NCI-H2196 treated with DMSO at 0.1 percent for 48 hours (cell line): ENCODE results near the gene PRCD.
A peak's percentile ranks its signal among the peaks of the same experiment; 100 is the strongest.

Experiments used
- DNase-seq: peaks from one replicate; lab custom pipeline; 2025; ENCODE audit not compliant: unreplicated experiment; lab: John Stamatoyannopoulos, UW

PRCD gene

DNA sequence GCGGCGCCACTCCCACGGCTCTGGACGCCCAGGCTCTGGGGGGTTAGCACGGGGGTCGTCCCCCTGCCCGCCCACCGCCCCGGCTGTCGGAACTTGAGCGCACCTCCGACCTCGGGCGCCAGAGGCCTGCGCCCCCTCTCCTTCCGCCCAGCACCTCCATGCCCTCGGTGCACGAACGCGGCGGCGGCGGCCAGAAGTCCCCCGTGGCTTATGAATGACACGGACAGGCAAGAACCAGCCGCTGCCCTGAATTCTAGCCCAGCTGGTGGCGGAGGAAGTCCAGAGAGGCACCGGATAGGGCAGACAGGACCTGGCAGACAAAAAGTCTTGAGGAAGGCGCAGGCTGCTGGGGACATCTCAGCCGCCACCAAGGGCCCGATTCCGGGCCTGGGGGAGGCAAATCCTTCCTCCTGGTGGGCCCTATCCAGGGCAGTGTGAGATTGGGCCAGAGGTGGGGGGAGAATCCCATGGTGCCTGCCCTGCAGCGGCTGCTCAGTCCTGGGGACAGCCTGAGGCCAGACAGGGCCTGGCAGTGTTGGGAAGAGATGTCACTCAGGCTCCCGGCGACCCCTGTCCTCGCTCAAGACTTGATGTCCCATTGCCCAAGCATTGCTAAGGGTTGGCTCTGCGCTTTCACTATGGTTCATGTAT lies 1.4 kb upstream of the PRCD start:
- no peak for DNase-seq

DNA sequence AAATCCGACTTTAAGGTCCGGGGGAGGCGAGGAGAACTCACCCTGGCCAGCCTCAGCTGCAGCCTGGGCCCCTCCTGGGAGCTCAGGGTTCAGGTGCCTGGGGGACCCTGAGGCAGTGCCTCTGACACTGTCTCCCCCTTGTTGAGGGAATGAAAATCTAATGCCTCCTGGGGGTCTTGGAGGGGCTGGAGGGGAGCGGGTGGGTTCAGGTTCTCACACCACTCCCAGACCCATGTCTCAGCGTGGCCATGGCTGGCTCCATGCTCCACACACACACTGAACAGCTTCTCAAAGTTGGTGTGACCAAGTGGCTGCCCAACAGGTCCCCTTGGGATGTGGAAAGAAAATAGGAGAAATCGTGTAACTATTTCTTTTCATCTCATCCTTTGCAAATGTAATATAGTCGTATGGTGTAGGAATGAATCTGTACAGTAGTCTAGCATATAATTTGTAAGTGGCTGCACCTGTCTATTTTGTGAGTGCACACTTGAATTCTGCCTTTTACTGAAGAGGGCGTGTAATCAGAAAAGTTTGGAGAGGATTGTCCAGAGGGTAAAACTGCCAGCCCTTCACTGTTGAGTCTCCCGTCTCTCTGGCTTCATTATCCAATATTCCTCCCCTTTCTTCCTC lies 788 bp upstream of the PRCD start:
- no peak for DNase-seq

DNA sequence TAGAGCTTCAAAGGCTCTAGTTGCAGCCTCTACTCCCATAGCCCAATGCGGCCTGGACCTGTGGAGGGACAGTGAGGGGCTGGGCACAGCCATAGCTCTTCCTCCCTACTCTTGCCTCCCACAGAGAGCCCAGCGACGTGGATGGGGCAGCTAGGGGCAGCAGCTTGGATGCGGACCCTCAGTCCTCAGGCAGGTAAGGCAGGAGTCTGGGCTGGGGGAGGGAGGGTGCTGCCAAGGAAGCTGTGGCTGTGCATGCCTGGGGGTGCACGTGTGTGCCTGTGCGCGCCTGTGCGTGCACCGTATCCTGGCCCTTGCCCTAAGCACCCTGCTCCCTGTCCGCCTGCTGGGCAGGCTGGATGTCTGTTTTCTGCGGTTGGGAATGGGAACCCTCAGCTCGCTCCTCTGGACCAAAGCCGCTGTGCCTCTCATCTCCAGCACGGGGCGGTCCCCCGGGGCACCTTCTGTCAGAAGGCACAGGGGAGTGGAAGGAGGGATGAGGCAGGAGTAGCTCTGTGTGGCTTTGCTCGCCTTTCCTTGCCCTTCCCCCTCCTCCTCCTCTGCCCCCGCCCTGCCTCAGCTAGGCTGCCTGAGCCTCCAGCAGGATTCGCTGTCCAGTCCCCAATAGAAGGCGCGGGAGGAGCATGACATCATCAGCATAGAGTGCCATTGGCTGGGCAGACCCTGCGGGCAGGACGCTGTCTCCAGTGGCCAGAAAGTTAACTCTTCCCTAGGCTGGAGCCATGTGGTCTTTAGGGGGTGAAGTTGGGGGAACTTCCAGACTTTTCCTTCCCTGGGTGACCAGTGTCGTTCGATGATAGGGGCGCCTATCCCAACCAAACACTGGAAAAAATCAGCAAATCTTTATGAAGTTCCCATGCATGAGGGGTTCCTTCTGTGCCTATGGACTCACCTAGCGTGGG lies 797 bp downstream of the PRCD start:
- peak; percentile 99 for DNase-seq

DNA sequence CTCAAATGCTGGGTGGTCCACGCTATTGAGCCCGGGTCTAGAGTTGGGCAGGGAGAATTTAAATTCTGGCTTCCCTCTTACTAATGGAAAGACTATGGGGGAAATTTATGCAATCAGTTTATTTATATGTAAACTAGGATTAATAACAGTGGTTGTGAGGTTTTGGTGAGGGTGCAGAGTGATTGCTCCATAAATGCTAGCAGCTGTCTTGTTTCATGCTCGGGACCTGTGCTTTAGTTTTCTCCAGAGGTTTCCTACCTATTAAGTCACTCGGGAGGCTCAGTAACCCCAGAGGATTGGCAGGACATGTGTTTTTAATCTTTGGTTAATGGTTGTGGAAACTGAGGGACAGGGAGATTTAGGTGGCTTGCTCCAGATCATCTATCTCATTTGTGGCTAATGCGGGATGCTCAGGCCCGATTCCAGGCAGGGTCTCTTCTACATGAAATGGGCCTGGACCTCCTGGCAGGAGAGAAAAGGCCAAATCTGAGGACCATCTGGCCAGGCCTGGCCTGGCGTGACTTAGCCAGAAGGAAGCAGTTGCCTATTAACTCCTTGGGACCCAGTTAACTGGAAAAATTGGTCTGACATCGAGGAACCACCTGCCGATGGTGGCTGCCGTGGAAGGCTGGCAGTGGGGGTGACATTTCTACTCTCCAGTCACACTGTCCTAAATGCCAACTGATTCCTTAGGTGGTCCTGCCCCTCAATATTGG lies 2.1 kb downstream of the PRCD start:
- DNase-seq: no peak

DNA sequence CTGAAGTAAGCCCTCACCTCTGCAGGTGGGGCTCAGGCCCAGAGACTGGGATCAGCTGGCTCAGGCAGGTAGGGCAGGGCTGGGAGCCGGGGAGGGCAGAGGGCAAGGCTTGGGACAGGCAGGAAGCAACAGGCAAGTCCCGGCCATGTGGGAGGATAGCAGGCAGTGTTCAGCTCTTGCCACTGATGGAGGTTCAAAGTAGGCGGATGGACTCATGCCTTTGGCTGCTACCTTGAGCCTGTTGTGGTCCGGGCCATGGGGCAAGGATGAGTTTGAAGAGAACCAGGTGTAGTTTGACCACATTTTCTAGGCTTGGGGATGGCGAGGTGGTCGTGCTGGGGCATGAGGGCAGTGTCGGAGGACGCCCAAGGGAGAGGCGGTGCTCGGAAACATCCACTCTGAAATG lies 2.7 kb downstream of the PRCD start:
- no peak for DNase-seq

DNA sequence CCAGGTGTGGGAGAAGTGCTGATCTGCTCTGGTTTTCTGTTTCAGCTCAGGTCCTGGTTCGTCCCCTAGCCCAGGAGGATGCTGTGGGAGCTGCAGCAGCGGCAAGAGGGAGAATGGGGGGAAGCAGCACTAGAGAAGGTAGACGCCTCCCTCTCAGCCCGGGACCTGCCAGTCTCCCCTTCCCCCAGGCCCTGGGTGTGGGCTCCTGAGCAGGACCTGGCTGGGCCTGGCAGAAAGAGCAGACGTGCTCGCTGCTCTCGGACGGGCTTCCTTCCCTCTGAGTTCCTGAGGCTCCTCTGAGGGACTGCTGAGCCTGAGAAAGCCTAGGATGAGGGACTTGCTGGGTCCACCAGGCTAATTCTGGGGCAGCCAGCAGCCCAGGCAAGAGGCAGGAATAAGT lies 3.1 kb downstream of the PRCD start:
- no peak for DNase-seq

DNA sequence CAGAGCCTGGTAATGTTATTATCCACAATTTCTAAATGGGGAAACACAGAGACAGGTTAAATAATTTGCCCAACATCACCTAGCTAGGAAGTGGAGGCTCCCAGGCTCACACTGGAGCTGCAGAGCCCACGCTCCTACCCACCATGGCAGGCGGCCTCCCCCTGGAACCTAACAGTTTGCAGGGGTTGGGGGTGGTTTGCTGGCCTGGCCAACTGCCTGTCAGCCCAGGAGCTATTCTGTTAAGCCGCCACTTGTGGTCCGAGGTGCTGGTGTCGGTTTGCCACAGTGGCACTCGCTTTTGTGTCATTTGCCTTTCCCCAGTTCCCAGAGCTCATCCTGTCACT lies 3.6 kb downstream of the PRCD start:
- DNase-seq: no peak

DNA sequence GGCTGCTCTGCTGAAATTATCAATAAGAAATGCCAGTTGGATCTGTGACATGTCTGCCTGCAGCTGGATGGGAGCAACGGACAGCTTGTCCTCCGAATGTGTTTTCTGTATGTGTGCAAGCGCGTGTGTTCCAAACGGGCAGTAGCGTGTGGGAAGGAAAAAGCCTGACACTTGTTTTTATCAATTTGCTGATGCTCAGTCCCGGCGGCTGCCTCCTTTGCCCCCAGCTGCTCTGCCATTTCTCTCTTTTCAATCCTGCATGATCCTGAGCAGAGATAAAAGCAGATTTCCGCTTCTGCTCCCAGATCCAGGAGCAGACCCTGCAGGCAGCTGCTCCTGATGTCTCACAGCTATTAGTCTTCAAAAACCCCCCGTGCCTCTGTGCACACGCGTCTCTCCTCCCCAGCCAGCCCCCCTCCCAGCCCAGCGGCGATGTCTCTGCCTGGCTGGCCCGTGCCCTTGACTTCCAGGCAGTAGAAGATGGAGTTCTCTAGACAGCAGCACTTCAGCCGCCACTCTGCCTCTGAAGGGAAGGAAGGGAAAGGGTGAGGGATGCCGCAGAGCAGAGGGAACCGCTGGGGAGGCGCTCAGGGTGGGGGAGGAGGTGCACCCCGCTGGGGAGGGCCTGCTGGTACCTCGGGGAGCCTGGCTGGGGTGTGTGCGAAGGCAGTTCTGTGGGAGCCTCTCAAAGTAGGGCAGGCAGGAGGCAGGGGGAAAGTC lies 4.1 kb downstream of the PRCD start:
- no peak for DNase-seq

DNA sequence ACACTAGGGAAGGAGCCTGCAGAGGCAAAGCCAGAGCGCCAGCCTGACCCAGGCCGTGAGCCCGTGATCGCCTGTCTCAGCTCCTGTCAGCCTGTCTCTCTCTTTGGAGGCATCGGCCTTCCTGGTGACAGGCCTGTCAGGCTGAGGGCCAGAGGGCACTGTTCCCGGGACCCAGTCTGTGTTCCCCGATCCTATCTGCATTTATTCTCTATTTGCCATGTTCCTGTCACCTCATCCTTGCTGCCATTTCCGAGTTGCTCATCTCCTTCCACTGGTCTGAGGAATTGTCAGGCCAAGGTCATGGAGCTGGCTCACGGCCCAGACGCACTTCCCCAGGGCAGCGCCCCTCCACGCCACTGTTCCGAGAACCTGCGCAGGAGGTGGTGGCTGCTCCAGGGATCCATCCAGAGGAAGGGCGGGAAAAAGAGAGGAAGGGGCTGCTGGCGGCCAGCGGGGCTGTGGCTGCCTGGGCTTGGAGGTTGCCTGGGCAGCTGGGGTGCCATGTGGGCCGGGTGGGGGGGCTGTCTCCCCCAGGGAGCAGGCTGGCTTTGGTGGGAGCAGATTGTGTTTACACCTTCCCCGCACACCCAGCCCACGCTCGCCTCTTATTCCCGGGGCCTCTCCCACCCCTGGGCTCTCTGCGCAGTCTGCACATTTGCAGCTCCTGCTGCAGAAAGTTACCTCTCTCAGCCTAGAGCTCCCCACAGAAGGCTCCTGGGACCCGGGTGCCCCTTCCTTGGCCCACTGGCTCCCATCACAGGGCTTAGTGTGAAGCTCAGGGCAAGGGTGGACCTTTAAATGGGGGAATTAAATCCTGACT lies 4.9 kb downstream of the PRCD start:
- no peak for DNase-seq

DNA sequence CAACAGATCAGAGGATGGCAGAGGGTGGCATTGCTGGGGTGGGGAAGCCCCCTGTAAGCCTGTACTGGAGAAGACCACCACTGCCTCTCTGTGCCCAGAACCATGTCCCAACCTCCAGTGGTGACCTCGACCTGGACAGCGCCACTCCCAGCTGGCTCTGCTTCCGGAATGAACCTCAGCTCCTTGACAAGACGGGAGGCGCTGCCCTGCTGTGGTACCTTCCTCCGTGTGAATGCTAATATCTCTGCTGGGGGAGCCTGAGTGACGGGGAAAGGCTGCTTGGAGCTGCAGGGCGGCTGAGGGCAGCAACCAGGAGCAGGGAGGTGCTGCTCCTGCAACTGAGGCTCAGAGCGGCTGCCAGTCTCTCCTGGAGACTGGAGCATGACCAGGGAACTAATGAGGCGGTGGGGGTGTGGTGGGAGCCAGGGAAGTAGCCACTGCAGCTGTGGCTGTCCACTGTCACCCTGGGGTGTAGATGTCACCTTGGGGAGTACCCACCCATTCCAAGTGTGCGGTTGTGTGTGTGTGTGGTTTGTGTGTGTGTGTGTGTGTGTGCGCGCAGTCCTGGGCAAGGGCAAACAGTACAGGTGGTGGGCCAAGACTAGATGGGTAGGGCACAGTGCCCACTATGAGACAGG lies 6.2 kb downstream of the PRCD start:
- DNase-seq: no peak

DNA sequence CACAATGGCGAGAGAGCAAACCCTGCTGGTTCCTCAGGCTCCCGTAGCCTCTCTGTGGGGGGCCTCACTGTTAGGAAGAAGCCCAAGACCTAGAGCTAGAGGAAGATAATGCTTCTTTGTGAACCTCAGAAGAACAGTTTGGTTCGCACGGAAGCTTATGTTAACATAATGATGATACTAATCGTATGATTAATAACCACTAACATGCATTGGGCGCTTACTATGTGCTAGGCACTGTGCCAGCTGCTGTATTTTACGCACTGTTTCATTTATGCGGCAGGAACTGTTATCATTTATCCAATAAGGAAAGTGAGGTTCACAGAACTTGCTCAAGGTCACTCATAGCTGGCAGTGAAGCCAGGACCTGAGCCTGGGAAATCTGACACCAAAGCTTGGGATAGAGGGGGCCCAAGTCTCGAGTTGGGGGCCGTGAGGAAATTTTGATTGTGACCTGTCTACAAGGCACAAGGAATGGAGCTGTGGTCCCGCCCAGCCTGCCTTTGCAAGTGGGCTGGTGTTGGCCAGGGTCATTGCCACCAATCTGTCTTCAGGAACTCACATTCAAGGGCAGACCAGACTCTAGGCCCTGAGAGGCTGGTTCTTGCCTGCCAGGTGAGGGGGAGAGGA lies 6.8 kb downstream of the PRCD start:
- DNase-seq: no peak

DNA sequence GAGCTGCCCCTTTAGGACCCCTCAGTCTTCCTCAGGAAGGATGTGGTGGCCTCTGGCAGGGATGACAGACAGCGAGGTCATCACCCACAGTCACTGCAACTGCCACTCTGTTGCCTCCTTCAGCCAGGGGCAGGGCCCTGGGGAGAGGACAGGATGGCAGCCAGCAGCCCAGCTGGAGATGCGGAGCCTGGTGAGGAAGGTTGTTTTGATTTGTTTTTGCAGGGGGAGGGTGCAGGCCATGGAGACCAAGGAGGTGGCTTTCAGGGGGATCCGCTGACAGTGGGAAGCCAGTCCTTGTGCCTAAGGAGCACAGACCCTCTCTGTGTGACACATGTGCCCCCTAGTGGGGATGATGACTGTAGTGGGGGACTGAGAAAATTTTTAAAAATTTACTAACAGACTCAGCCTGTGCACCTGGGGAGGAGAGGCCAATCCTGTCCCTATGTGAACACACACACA lies 7.4 kb downstream of the PRCD start:
- DNase-seq: no peak

DNA sequence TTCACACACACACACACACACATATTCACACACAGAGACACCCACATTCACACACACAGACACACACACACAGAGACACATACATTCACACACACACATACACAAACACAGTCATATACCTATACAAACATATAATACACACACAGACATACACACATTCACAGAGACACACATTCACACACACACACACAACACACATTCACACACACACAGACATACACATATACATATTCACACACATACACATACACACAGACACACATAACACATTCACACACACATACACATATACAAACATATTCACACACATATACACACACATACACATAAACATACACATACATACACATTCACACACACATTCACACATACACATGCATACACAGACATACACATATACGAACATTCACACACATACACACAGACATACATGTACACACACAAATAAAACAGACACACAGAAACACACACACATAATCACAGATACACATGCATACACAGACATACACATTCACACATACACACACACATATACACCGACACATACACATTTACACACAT lies 7.9 kb downstream of the PRCD start:
- DNase-seq: no peak

DNA sequence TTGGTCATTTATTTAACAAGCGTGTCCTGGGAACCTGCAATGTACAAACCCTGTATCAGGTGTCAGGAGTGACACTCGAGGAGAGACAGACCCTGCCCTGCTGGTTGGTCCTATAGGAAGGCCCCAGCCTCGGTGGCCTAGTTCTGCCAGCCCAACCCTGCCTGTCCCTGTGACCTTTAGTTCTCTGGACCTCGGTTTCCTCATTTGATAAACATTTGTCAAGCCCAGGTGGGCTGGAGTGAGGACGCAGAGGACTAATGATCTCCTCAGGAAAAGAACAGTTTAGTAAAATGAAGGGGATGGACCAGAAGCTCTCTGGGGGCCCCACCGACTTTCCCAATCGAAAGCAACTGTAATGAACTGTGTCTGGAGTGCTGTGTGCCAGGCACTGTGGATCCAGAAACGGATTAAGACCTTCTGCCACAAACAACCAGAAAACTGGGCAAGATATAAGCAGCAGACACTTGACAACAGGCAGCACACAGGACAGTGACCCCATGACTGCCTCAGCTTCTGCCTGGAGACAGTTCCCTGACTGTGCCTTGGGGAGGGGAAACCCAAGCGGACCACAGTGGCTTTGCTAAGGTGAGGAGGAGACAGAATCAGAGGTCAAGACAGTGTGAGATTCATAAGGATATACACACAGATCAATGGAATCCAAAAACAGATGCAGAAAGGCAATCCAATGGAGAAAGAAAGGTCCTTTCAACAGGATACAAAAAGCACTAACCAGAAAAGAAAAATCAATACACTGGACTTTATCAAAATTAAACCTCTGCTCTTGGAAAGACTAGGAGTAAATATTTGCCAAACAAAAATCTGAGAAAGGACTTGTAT lies 8.8 kb downstream of the PRCD start:
- no peak for DNase-seq

DNA sequence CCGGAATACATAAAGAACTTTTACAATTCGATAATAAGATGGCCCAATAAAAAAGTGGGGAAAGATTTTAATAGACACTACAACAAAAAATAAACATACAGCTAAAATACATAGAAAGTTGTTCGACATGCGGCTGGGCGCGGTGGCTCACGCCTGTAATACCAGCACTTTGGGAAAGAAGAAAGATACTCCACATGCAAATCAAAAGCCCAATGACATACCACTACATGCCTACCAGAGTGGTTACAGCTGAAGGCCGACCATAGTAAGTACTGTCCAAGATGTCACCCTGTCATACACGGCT lies 9.3 kb downstream of the PRCD start:
- no peak for DNase-seq

DNA sequence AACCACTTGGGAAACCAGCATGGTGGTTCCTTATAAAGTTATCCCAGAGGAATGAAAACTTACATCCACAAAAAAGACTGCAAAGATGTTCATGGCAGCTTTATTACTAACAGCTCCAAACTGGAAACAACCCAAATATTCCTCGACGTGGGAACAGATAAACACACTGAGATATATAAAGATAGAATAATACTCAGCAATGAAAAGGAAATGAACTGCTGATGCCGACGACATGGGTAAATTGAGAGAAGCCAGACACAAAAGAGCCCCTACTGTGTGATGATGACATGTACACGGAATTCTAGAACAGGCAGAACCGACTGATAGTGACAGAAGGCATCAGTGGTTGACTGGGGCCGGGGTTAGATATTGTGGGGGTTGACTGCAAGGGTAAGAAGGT lies 9.7 kb downstream of the PRCD start:
- no peak for DNase-seq

DNA sequence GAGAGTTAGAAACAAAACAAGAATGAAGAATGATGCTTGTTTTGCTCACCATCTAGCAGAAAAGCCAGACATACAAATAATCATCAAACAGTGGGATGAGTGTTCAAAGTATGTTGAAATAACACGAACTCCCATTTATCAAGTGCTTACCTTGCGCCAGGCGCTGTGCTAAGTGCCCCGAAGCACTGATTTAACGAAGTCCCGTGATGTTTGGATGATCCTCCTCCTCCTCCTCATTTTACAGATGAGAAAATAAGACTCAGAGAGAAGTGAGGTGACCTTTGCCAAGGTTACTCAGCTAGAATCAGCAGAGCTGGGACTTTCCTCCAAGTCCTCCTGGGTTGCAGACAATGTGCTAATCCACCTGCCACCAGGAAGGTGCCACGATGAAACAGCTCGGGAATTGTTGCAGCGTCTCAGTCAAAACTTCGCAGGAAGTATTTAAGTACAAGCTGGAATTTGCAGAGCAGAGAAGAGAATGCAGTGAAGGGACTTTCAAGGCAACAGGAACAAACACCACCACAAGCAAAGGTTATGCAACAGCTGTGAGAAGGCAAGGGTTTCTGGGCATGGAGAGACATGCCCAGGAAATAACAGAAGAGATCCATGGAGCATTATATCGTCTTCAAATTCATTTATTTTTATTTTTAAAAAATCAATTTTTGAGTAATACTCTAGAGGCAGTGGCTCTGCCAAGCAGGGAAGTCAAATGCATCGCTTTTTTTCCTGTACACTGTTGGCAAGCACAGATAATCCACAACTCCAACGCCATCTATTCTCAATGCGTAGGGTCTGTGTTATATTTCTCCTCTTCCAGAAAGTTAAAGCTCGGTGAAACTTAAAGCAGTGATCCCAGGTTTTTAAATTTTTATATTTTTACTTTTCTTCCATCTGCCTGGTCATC lies 11.1 kb downstream of the PRCD start:
- no peak for DNase-seq
